ENCODE measurements around the gene STX4.

STX4 gene, protein sequence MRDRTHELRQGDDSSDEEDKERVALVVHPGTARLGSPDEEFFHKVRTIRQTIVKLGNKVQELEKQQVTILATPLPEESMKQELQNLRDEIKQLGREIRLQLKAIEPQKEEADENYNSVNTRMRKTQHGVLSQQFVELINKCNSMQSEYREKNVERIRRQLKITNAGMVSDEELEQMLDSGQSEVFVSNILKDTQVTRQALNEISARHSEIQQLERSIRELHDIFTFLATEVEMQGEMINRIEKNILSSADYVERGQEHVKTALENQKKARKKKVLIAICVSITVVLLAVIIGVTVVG

GRCh38 chr16:31032736-31033708, at the start of gene STX4:
STX4 (plus strand) TSS chr16:31033558; CDS start chr16:31033806, 248 bp downstream.
- peak; percentile 95 for DNase-seq (ENCODE audit: low spot score)

DNA sequence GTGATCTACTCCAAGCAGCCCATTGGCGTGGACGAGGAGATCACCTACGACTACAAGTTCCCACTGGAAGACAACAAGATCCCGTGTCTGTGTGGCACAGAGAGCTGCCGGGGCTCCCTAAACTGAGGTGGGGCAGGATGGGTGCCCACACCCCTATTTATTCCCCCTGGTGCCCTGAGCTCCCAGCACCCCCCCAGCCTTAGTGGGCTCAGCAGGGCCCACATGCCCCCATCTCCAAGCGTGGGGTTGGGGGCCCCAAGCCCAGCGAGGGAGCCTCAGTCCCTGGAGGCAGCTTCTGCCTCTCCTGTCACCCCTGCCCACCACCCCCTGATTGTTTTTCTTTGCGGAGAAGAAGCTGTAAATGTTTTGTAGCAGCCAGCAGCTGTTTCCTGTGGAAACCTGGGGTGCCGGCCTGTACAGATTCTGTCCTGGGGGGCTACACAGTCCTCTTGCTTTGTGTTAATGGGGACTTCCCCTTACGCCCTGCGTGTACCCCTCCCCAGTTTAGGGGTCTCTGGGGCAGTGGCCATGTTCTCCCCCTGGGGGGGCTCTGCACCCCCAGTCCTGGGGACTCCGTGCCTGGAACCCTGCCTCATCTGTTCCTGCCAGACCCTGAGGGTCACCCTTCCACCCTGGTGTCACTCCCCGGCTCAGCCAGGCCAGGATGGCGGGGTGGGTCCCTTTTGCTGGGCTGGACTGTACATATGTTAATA, 49.3 kb upstream of the STX4 start:
- DNase-seq (ENCODE audit: low spot score), result no peak

DNA sequence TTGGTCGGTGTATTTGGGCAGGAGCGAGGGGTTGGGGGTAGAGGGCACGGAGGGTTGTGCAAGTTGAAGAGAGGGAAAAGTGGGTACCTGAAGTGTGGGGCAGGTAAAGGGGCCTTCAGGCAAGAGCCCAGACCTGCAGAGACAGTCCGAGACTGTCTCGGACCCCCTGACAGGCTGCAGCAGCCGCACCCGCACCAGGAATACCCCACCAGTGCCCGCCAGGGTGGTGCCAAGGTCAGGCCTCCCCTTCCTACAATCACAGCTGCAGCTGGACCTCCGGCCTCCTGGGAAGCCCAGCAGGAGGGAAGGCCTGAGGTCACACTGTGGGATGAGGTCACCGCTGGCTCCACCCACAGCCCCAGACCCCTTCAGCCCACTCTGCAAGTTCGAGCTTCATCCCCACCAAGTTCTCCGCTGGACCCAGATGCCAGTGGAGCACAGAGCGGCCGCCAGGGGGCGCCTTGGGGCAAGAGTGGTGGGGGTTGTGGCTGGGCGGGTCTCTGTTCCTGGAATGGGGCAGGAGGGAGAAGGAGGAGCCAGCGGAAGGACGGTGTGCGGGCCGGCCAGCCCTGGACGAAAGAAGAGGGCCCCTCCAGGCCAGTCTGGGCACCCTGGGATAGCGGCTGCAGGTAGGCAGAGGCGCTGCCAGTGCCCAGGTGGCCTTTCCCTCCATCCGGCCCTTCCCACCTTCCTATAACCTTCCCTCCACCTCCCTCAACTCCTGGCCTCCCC, 48.5 kb upstream of the STX4 start, which contains the start of gene HSD3B7:
Gene HSD3B7 (plus strand): TSS at position 539 of the 732 bp plus-strand sequence. CDS start 452 bp downstream, outside the sequence.
- peak; percentile 97 for DNase-seq (ENCODE audit: low spot score)

- peak; percentile 60 for DNase-seq (ENCODE audit: low spot score)
These were observed 47.8 kb upstream of the STX4 start for GRCh38 chr16:30985401-30986128.

DNA sequence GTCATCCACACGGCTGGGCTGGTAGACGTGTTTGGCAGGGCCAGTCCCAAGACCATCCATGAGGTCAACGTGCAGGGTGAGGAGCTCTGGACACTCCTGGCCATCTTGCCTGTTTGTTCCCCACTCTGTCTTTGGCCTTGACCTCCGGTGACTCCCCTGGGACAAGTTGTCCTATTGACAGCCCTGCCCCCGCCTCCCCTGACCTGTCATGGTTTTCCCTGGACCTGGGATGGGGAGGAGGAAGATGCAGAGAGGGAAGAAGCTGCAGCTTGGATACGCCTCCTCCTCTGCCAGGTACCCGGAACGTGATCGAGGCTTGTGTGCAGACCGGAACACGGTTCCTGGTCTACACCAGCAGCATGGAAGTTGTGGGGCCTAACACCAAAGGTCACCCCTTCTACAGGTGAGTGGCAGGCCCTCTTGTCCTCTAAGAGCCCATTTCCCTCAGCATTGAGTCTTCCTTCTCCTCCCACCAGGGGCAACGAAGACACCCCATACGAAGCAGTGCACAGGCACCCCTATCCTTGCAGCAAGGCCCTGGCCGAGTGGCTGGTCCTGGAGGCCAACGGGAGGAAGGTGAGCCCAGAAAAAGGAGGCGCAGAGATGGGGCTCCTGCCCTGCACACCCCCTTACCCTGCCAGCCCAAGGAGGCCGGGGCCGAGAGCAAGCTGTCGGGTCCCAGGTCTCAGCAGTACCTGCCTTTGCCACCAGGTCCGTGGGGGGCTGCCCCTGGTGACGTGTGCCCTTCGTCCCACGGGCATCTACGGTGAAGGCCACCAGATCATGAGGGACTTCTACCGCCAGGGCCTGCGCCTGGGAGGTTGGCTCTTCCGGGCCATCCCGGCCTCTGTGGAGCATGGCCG, 47.0 kb upstream of the STX4 start:
- DNase-seq (ENCODE audit: low spot score), result no peak

GRCh38 chr16:30987581-30988190, 45.7 kb upstream of the STX4 start:
- DNase-seq (ENCODE audit: low spot score), result no peak

GRCh38 chr16:30989469-30990047, 43.8 kb upstream of the STX4 start:
- no peak for DNase-seq (ENCODE audit: low spot score)

DNA sequence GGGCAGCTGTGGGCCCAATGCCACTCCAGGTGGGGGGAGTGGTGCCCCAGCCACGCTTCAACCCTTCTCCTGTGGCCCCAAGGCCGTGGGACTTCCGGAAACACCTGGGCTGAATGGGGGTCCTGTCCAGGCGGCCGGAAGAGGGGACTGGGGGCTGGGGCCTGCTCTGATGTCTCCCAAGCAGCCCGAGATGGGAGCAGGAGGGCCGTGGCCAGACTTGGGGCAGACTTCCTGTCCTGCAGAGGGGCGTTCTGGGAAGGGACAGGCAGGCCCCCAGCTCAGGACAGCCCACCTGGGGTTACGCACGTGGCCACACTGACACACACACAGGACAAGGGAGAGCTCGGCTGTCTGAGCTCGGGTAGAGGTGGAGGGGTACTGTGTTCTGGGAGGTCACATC, 43.3 kb upstream of the STX4 start:
- no peak for DNase-seq (ENCODE audit: low spot score)

DNA sequence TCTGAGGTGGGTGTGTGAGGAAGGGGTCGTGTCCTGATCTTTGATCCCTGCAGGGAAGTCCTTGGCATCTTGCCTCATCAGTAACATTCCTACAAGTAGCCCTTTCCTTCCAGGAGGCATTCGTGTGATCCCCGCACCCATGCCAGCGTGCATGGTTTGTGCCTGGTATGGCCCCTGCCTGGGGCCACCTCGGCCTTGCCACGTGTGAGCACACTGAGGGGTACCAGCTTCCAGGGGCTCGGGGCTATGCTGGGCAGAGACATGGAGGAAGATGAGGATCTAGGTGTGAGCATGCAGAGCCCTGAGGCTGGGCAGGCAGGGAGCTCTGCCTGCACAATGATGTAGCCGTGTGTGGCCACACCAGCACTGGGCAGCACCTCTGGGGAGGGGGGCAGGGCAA, 42.3 kb upstream of the STX4 start:
- DNase-seq (ENCODE audit: low spot score), result no peak

GRCh38 chr16:30992276-30992780, 41.0 kb upstream of the STX4 start:
- no peak for DNase-seq (ENCODE audit: low spot score)

- DNase-seq (ENCODE audit: low spot score), result no peak
These were observed 40.2 kb upstream of the STX4 start for GRCh38 chr16:30992931-30993816.

DNA sequence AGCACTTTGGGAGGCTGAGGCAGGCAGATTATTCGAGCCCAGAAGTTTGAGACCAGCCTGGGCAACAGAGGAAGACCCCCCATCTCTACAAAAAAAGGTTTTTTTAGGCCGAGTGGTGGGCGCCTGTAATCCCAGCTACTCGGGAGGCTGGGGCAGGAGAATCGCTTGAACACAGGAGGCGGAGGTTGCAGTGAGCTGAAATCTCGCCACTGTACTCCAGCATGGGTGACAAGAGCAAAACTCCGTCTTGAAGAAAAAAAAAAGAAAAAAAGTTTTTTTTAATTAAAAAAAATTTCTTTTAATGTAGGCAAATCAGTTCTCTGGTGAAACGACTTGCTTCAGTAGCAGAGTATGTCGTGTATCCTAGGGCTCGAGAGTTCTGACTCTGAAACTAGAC, 37.4 kb upstream of the STX4 start:
- DNase-seq (ENCODE audit: low spot score), result no peak

DNA sequence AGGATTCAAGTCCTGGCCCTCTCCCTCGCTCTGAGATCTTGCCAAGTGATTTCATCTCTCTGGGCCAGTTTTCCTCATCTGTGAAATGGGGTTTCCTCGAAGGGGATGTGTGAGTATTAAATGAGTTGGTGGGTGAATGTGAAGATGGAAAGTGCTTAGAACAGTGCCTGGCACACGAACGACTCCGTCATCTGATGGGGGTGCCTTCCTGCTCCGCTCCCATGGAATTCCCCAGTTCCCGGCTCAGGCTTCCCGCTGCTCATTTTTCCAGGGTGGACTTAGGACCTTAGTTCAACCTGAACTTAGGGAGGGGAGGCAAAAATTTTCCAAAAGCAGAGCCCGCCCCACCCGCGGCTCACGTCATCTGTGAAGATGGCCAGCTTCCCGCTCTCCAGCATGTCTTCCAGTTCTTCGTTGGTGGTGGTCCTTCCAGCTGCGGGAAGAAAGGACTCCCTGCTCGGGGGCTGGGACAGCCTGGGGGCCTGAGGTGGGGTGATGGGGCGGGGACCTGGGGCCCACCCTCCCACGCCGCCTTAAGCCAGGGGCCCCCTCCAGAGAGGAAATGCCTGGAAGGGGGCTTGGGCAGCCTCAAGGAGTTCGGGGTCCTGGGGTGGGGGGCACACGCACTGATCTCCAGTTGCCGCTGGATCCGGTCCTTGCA, 36.9 kb upstream of the STX4 start:
- no peak for DNase-seq (ENCODE audit: low spot score)

DNA sequence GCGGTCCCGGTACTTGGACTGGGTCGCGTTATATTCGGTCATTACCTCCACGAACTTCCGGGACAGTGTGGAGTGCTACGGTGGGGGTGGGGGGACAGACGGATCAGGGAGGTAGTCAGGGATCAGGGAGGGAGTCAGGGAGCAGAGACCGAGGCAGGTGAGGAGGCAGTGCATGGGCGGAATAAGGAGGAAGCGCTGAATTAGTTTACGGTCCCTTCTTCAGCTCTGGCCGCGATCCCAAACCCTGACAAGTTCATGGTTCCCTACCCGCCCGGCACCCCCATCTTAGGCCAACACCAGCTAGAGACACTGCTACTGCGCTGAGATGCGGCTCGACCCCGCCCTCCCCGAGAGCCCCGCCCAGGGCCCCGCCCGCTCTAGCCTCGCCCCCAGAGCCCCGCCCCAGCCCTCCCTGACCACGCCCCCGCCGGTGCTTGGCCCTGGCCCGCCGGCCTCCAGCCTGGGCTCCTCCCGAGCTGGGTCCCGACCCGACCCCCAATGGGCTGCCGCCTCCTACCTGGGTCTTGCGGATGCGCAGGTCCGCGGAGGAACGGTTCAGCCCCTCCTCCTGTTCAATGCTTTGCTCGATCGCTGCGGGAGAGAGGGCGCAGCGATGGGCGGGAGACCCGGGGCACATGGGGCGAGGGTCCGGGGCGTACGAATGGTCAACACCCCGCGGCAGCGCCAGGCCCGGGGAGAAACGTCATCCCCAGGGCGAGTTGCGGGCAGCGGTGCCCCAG, 36.2 kb upstream of the STX4 start:
- DNase-seq (ENCODE audit: low spot score), result peak; percentile 98

- peak; percentile 93 for DNase-seq (ENCODE audit: low spot score)
These were observed 35.3 kb upstream of the STX4 start for GRCh38 chr16:30997725-30998711.
